HAP-1 (cell line): ENCODE results near the gene RPL35A.
A peak's percentile ranks its signal among the peaks of the same experiment; 100 is the strongest.
"Not testable (repeated sequence)": the region's sequence is repeated elsewhere in the genome, so short reads cannot be mapped to it uniquely, and the experiment has no call there.

Experiments
- DNase-seq, 2 experiments: peaks; one replicate each; pipeline ENCODE4 v3.0.0-alpha.2; 2016 to 2020; ENCODE audit warnings: low spot score in 2 of 2
- H3K27me3 ChIP-seq: fragments of 250-450 bp; sonication (Bioruptor Pico); 2 replicates; pipeline ENCODE4 v1.5.1; 2020; ENCODE audit warnings: low read depth, mild to moderate bottlenecking, moderate library complexity
- H3K36me3 ChIP-seq: fragments of 250-450 bp; sonication (Bioruptor Pico); replicated peaks from 2 replicates; pipeline ENCODE4 v1.5.1; 2020; ENCODE audit warnings: mild to moderate bottlenecking
- H3K4me1 ChIP-seq: fragments of 250-450 bp; sonication (Bioruptor Pico); 2 replicates; pipeline ENCODE4 v1.5.1; 2020; ENCODE audit warnings: mild to moderate bottlenecking
- H3K4me3 ChIP-seq: fragments of 250-450 bp; sonication (Bioruptor Pico); 2 replicates; pipeline ENCODE4 v1.5.1; 2020; ENCODE audit warnings: mild to moderate bottlenecking, moderate library complexity
- H3K9me3 ChIP-seq: fragments of 250-450 bp; sonication (Bioruptor Pico); 2 replicates; pipeline ENCODE4 v1.5.1; 2020; ENCODE audit warnings: mild to moderate bottlenecking, moderate library complexity
- in situ Hi-C: fragments of 300-500 bp; cut with MboI; formaldehyde crosslinking; loops from 3 replicates; pipeline ENCODE4 v1.14.3; 2020; ENCODE audit warnings: low sequenced_read_pairs, inconsistent platforms, mixed read lengths

Gene RPL35A

DNA sequence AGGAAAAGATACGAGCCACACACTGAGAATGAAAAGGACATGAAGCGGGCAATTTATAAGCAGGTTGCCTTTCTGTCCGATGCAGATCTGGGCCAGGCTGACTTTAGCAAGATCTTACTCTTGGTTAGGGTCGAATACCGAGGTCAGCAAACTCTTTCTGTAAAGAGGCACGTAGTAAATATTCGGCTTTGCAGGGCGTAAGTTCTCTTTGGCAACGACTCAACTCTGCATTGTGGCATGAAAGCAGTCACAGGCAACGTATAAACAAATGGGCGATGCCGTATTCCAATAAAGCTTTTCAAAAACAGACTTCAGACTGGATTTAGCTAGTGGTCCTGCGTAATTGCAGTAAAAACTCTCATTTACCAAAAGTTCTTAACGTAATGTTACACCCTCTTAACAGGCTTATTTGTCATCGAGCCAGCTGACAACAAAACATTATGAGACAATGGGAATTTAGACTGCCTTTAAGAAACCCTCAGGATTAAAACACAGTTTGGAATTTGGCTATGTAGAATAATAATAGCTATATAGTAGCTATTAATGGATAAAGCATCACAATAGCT, 13.1 kb upstream of the RPL35A start:
- no peaks in the 10 kb centered on the region for H3K36me3 ChIP-seq
- H3K4me1 ChIP-seq = peaks cover 14% of the 10 kb centered on the region
- in situ Hi-C loops = no loop called here
- peak; percentile 80 to 95 for DNase-seq
- H3K9me3 ChIP-seq = no peaks in the 10 kb centered on the region
- H3K4me3 ChIP-seq = no peak overlapping the region
- H3K27me3 ChIP-seq = 0 out of 2 replicates have a peak, but pooled peaks cover 2% of the 10 kb centered on the region

DNA sequence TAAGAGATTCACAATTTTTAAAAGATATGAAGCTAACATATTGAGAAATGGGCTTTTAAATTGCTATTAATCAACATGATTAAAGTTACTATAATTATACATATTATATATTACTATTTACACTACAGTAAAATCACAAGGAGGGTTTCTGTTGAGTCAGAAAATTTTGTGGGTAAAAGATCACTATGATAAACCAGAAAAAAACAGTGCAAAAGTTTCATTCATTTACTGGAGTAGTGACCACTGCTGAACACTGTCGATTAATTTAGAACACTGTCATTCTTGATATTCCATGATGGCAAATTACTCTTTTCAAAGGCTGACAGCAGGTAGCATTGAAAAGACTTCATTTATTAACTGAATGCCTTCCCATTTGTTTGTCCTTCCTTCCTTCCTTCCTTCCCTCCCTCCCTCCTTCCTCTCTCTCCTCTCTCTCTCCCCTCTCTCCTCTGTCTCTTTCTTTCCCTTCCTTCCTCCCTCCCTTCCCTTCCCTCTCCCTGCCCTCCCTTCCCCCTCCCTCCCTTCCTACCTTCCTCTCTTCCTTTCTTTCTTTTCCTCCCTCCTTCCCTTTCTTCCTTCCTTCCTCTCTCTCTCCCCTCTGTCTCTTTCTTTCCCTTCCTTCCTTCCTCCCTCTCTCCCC, 9.1 kb upstream of the RPL35A start:
- Histone ChIP-seq H3K9me3 (no peaks in the 10 kb centered on the region), H3K27me3 (0 out of 2 replicates have a peak, but pooled peaks cover 2% of the 10 kb centered on the region), H3K36me3 (no peaks in the 10 kb centered on the region), H3K4me1 (peaks cover 14% of the 10 kb centered on the region), H3K4me3 (no peak overlapping the region)
- in situ Hi-C loops = no loop called here
- DNase-seq = no peak

DNA sequence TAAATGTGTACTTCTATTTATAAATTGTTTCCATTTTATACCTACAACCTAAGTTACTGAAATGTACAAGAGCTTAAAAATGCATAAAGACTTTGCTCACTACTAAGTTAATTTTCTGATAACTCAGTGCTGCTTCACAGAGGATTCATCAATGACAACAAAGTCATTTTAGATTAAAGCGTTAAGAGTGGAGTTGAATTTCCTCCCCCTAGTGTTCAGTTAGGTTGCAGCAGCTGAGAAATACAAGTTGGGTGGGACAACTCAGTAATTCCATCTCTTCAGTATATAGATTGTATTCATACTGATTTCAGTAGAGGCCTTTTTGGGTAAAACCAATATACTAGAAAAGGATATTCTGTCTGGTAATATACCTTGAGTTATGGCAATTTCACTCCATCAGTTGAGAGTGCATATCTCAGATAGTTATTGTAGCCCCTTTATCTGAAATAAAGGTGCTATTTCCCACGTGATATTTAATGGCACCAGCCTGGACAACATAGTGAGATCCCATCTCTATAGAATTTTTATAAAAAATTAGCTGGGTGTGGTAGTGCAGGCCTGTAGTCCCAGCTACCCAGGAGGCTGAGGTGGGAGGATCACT, 6.9 kb upstream of the RPL35A start:
- DNase-seq = peak; percentile 49 to 61
- Histone ChIP-seq H3K4me3 (no peak overlapping the region), H3K27me3 (peaks cover 2% of the 10 kb centered on the region; the same call in 1 of the 2 replicates), H3K36me3 (no peaks in the 10 kb centered on the region), H3K4me1 (no peaks in the 10 kb centered on the region), H3K9me3 (no peaks in the 10 kb centered on the region)
- in situ Hi-C loops = no loop called here

DNA sequence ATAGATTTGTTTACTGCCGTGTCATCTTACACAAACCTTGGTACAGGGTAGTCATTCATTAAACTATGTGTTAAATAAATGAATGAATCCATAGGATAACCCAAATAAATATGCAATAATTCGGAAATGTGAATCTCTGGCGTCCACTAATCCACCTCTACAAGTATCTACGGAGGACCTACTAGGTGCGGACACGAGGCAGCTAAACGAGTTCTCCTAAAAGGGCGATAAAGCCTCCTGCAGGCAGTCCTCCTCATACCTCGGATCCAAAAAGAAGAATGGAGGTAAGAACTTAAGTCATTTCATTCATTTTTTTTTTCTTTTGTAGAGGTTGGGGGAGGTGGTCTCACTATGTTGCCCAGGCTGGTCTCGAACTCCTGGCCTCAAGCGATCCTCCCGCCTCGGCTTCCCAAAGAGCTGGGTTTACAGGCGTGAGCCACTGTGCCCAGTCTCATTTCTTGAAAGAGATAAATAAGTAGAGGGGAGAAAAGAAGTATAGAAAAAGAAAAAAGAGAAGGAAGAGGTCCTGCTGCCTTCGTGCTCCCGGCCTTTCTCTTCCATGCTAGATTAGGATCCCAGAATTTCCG, 706 bp upstream of the RPL35A start:
- Histone ChIP-seq H3K27me3 (no peaks in the 10 kb centered on the region; the same call in 1 of the 2 replicates), H3K4me3 (peak overlapping the region; percentile 75), H3K4me1 (peaks cover 10% of the 10 kb centered on the region), H3K36me3 (peaks cover 40% of the 10 kb centered on the region), H3K9me3 (no peaks in the 10 kb centered on the region)
- no peak for DNase-seq
- in situ Hi-C loops = no loop called here

DNA sequence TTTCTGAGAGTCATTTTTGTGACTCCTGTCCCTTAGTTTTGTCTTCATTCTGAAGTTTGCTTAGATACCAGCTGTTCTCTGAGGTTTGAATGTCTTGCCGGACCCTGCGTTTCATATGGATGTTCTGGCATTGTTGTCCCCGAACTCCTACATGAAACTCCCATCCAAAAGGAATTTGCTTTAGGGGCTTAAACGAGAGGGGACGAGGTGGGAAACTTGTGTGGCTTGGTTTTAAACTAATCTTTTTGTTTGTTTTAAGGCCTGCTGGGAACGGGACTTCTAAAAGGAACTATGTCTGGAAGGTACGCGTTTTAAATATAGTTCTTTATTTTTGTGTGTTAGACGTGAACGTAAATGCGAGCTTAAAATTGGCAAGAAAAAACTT, 679 bp downstream of the RPL35A start:
- Histone ChIP-seq H3K36me3 (peaks cover 54% of the 10 kb centered on the region), H3K4me1 (peaks cover 10% of the 10 kb centered on the region), H3K4me3 (peak overlapping the region; percentile 75), H3K27me3 (no peaks in the 10 kb centered on the region; the same call in 1 of the 2 replicates), H3K9me3 (no peaks in the 10 kb centered on the region)
- in situ Hi-C loops = no loop called here
- no peak for DNase-seq

DNA sequence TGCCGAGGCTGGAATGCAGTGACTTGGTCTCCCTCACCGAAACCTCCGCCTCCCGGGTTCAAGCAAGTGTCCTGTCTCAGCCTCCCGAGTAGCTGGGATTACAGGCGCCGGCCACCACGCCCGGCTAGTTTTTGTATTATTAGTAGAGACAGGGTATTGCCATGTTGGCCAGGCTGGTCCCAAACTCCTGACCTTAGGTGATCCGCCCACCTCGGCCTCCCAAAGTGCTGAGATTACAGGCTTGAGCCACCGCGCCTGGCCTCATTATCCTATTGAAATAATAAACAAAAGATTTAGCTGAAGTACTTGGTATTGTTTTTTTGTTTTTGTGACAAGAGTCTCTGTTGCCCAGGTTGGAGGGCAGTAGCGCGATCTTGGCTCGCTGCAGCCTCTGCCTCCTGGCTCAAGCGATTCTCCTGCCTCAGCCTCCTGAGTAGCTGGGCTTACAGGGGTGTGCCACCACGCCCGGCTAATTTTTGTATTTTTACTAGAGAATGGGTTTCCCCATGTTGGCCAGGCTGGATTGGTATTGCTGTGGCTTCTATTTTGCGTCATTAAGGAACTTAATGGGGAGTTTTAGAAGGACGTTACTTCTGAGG, 1.5 kb downstream of the RPL35A start:
- Histone ChIP-seq H3K4me1 (peaks cover 13% of the 10 kb centered on the region), H3K36me3 (peaks cover 61% of the 10 kb centered on the region), H3K4me3 (peak overlapping the region; percentile 75), H3K9me3 (no peaks in the 10 kb centered on the region), H3K27me3 (no peaks in the 10 kb centered on the region; the same call in 1 of the 2 replicates)
- in situ Hi-C loops = no loop called here
- peak in 1 of 2 experiments; percentile 45 for DNase-seq

DNA sequence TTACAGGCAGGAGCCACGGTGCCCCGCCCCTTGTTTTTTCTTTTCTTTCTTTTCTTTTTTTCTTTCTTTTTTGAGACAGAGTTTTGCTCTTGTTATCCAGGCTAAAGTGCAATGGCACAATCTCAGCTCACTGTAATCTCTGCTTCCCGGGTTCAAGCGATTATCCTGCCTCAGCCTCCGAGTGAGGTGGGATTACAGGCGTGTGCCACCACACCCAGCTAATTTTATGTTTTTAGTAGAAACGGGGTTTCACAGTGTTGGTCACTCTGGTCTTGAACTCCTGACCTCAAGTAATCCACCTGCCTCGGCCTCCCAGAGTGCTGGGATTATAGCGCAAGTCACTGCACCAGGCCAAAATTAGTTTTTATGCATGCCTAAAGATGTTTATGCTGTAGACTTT, 2.5 kb downstream of the RPL35A start:
- H3K36me3 ChIP-seq = peaks cover 64% of the 10 kb centered on the region
- no peaks in the 10 kb centered on the region for H3K27me3 ChIP-seq
- H3K4me1 ChIP-seq = peaks cover 20% of the 10 kb centered on the region
- no peak for DNase-seq
- H3K4me3 ChIP-seq = peak overlapping the region; percentile 75; the same call in 1 of the 2 replicates
- H3K9me3 ChIP-seq = no peaks in the 10 kb centered on the region
- in situ Hi-C loops = no loop called here

DNA sequence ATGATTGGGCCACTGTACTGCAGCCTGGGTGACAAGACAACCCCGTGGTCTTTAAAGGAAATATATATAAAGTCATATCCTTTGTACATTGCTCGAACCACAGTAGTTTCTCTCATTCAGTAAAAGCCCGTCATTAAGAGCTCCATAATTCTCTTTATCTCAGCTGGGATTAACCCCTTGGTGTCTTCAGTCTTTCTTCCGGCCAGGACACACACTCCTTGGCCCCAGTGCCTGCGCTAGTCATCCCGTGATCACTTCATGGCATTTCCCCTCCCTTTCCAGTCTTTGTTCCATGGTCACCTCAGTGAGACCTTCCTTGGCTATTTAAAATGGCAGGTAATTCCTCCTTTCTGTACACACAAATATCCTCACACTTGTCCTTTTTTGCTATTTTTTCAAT, 3.3 kb downstream of the RPL35A start:
- DNase-seq = no peak
- H3K4me3 ChIP-seq = no peak overlapping the region
- peaks cover 26% of the 10 kb centered on the region for H3K4me1 ChIP-seq
- H3K9me3 ChIP-seq = no peaks in the 10 kb centered on the region
- in situ Hi-C loops = no loop called here
- no peaks in the 10 kb centered on the region for H3K27me3 ChIP-seq
- H3K36me3 ChIP-seq = peaks cover 64% of the 10 kb centered on the region

DNA sequence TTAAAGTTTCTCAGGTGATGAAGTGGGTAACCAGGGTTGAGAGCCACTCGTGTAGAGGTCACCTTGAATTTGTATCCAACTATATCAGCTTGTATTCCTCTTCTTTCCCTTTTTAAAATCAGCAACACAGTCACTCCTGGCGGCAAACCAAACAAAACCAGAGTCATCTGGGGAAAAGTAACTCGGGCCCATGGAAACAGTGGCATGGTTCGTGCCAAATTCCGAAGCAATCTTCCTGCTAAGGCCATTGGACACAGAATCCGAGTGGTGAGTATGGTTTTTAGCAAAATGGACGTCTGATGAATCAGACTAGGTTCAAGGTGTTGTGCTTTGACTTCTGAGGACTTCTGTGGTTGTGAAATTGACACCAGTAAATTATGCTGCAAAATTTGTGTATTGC, 3.9 kb downstream of the RPL35A start:
- H3K27me3 ChIP-seq = no peaks in the 10 kb centered on the region
- H3K4me3 ChIP-seq = no peak overlapping the region
- H3K36me3 ChIP-seq = peaks cover 64% of the 10 kb centered on the region
- in situ Hi-C loops = no loop called here
- no peaks in the 10 kb centered on the region for H3K9me3 ChIP-seq
- DNase-seq = no peak
- peaks cover 29% of the 10 kb centered on the region for H3K4me1 ChIP-seq

DNA sequence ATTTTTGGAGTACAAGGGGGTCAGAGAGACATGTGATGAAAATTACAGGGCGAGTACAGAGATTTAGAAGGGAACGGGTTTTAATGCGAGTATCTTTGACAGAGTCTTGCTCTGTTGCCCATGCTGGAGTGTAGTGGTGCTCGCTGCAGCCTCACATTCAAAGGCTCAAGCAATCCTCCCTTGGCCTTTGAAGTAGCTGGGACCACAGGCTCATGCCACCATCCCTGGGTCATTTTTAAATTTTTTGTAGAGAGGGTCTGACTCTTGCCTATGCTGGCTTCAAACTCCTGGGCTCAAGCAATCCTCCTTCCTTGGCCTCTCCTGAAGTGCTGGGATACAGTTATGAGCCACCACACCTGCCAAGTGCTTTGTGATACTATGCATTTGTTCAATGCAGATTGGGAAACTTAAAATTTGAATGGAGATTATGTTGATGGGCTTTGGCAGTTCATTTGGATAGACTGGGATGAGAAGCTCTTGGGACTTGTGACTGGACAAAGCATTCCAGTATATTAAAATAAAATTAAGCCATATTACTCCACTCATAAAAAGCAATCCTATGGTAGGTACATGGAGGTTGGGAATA, 6.0 kb downstream of the RPL35A start:
- H3K9me3 ChIP-seq = no peaks in the 10 kb centered on the region
- no peak overlapping the region for H3K4me3 ChIP-seq
- no peak for DNase-seq
- H3K36me3 ChIP-seq = peaks cover 57% of the 10 kb centered on the region
- in situ Hi-C loops = no loop called here
- no peaks in the 10 kb centered on the region for H3K27me3 ChIP-seq
- peaks cover 42% of the 10 kb centered on the region for H3K4me1 ChIP-seq

DNA sequence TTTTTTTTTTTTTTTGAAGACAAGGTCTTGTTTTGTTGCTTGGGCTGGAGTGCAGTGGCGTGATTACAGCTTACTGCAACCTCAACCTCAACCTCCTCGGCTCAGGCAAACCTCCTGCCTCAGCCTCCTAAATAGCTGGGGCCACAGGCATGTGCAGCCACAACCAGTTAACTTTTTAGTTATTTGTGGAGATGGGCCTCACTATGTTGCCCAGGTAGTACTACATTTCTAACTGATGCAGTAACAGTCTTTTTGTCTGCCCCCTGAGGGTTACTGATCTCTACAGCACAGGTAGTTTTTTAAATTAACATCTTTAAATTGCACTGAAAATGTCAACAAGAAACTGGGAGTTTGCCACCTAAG, 6.6 kb downstream of the RPL35A start:
- peaks cover 47% of the 10 kb centered on the region for H3K4me1 ChIP-seq
- H3K9me3 ChIP-seq = no peaks in the 10 kb centered on the region
- no peaks in the 10 kb centered on the region for H3K27me3 ChIP-seq
- no peak overlapping the region for H3K4me3 ChIP-seq
- in situ Hi-C loops = no loop called here
- H3K36me3 ChIP-seq = peaks cover 51% of the 10 kb centered on the region
- no peak for DNase-seq

DNA sequence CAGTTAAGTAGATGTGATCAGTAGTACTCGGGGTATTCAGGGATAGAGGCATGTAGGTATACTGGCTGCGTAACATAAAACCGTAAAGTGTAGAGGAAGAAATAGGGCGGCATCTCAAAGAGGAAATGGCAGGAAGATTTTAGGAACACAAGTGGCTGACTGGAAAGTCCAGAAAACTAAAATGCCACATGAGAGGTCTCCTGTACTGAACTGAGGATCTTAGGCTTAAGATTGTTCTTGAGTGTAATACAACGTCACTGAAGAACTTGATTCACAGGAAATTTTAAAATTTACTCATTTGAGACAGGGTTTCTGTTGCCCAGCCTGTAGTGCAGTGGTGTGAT, 7.8 kb downstream of the RPL35A start:
- H3K36me3 ChIP-seq = peaks cover 39% of the 10 kb centered on the region
- H3K4me3 ChIP-seq = no peak overlapping the region
- in situ Hi-C loops = no loop called here
- no peaks in the 10 kb centered on the region for H3K9me3 ChIP-seq
- peaks cover 47% of the 10 kb centered on the region for H3K4me1 ChIP-seq
- H3K27me3 ChIP-seq = no peaks in the 10 kb centered on the region
- no peak for DNase-seq

DNA sequence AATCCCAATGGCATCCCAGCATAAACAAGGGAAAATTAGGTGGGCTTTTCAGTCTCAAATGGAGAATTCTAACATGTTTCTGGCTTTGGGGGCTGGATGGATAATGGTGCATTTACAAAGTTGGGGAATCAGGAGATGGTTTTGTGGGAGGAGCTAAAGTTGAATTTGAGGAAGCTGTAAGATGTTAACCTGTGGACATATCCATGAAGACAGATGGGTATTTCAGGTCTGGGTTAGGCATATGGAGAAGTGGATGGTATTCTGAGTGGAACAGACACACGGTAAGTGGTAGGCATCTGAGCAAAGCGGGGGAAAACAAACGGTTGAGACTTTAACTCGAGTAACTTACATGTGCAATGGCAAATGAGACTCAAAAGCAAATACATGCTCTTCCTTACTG, 8.4 kb downstream of the RPL35A start:
- no peaks in the 10 kb centered on the region for H3K27me3 ChIP-seq
- no peak for DNase-seq
- peaks cover 43% of the 10 kb centered on the region for H3K4me1 ChIP-seq
- in situ Hi-C loops = no loop called here
- no peaks in the 10 kb centered on the region for H3K9me3 ChIP-seq
- no peak overlapping the region for H3K4me3 ChIP-seq
- peaks cover 33% of the 10 kb centered on the region for H3K36me3 ChIP-seq

DNA sequence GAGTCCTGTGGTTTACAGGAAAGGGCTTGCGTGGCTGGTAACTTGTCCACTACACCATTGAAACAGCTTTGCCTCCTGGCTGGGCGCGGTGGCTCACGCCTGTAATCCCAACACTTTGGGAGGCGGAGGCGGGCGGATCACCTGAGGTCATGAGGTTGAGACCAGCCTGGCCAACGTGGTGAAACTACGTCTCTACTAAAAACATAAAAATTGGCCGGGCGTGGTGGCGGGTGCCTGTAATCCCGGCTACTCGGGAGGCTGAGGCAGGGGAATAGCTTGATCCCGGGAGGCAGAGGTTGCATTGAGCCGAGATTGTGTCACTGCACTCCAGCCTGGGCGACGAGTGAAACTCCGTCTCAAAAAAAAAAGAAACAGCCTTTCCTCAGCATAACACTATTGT, 8.9 kb downstream of the RPL35A start:
- H3K9me3 ChIP-seq, DNase-seq, H3K27me3 ChIP-seq, H3K4me3 ChIP-seq, in situ Hi-C loops: not testable (repeated sequence)
- Histone ChIP-seq H3K36me3 (peaks cover 28% of the 10 kb centered on the region), H3K4me1 (peaks cover 39% of the 10 kb centered on the region)
